Measurements from ENCODE around the gene RGS19. TPM values are rescaled to one million over a fixed set of nuclear protein-coding genes. Genes with fewer than 3 reads are reported as not detected.

Gene RGS19
- total RNA-seq, 4 donors from 2014 or later, result 15.6 to 44.5 (median 20.4) TPM

- TF ChIP-seq, protein P1, sequence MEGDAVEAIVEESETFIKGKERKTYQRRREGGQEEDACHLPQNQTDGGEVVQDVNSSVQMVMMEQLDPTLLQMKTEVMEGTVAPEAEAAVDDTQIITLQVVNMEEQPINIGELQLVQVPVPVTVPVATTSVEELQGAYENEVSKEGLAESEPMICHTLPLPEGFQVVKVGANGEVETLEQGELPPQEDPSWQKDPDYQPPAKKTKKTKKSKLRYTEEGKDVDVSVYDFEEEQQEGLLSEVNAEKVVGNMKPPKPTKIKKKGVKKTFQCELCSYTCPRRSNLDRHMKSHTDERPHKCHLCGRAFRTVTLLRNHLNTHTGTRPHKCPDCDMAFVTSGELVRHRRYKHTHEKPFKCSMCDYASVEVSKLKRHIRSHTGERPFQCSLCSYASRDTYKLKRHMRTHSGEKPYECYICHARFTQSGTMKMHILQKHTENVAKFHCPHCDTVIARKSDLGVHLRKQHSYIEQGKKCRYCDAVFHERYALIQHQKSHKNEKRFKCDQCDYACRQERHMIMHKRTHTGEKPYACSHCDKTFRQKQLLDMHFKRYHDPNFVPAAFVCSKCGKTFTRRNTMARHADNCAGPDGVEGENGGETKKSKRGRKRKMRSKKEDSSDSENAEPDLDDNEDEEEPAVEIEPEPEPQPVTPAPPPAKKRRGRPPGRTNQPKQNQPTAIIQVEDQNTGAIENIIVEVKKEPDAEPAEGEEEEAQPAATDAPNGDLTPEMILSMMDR (IDR thresholded peaks at IDR 0.05; ENCODE audit: low read depth), result no peak
Measured at GRCh38 chr20:64035933-64036345, 43.4 kb downstream of the RGS19 start, which contains the start of gene C20orf204. C20orf204 (plus strand) TSS chr20:64036182; CDS start chr20:64036324, 142 bp downstream.

GRCh38 chr20:64035066-64035932 is 44.0 kb downstream of the RGS19 start:
- TF ChIP-seq, protein P1 (IDR thresholded peaks at IDR 0.05; ENCODE audit: low read depth), result no peak

DNA sequence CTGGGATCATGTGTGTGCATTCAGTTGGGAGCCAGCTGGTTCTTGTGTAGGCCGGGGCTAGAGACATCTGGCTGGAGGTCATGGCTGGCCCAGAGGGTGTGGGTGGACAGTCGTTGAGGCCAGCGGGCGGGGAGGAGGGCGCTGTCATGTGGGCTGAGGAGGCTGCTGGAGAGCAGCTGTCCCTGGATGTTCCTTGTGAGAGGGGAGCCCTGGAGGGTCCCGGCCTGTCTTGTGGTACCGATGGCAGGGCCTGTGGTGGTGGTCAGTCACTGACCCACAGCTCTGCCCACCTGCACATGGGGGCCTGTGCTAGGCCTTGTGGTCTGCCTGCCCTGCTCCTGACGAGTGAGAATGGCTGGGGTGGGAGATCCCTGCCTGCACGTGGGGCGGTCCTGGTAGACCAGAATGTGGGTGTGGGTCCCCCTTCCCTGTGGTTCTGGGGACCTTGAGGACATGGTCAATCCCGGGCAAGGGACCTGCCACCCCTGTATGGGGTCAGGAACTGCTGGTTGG is 45.3 kb downstream of the RGS19 start:
- TF ChIP-seq, protein P1 (IDR thresholded peaks at IDR 0.05; ENCODE audit: low read depth), result no peak

- TF ChIP-seq, protein P1 (IDR thresholded peaks at IDR 0.05; ENCODE audit: low read depth), result no peak
Measured at GRCh38 chr20:64032706-64033624, 46.4 kb downstream of the RGS19 start.

DNA sequence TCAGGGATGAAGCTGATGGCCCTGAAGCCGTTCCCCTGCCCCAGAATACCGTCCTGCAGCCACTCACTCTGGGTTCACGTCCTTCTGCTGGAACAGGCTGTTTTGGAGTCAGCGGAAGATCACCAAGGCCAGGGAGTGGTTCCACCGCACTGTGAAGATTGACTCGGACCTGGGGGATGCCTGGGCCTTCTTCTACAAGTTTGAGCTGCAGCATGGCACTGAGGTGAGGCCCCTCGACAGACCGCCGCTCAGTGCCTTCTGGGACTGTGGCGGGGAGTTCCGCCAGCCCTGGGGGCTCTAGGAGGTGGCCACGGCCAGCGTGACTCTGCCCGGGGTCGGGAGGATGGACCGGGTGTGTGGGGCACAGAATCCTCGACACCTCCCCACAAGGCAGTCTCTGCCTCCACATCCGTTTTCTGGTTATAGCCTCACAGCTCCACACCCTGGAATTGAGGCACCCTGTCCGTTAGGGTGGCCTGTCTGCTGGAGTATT is 47.5 kb downstream of the RGS19 start:
- TF ChIP-seq, protein P1 (IDR thresholded peaks at IDR 0.05; ENCODE audit: low read depth), result no peak

GRCh38 chr20:64030371-64031134 is 48.8 kb downstream of the RGS19 start:
- TF ChIP-seq, protein P1 (IDR thresholded peaks at IDR 0.05; ENCODE audit: low read depth), result no peak

All from subcutaneous adipose tissue (tissue), 4 donors.